ENCODE data around the gene REP15.

DNA sequence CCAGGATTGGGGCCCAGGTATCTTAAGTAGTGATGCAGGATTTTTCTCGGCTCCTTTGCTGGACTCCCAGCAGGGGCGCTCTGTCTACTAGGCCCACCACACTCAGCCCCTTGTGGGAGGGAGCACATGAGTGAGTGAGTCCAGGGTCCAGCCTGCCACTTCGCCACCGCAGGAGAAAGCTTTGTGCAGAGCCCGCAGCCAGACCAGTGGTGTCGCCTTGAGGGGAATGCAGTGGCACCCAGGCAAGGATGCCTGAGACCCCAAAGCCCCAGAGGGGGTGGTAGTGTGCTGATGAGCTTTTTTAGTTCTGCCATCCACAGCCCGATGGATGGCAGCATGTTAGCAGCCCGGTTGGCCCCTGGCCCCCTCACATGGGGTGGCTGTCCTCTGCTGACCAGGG lies 9.0 kb downstream of the REP15 start:
- TF ChIP-seq CTCF (IDR thresholded peaks at IDR 0.05) (no peak), POLR2A (IDR thresholded peaks at IDR 0.05) (no peak), POLR2AphosphoS5 (IDR thresholded peaks at IDR 0.05) (no peak), EP300 (IDR thresholded peaks at IDR 0.05) (no peak)

Data from sigmoid colon (tissue), 4 donors.